ENCODE results near the gene PRPS1.

DNA sequence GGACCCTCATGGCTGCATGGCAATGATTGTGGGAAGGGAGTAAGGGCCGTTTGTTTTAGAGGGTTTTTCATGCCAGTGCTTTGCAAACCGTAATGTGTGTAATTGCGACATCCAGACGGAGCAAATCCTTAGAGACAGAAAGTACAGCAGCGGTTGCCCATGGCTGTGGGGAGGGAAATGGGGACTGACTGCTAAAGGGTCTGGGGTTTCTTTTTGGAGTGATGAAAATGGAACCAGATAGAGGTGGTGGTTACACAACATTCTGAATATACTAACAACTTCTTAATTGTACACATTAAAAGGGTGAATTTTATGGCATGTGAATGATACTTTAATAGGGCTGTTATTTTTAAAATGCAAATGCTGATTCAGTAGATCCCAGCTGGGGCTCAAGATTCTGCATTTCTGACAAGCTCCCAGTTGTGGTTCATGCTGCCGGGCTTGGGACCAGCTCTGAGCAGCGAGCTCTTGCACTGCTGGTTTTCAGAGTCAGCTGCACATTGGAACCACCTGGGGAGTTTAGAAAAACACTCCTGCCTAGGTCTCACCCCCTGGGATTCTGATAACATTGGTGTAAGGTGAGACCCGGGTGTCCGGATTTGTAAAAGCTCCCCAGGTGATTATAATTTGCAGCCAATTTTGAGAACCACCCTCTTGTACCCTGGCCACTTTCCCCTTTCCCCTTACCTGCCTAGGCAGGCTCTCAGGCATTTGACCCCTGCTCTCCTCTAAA, 47.7 kb downstream of the PRPS1 start:
- TF ChIP-seq, protein P1, sequence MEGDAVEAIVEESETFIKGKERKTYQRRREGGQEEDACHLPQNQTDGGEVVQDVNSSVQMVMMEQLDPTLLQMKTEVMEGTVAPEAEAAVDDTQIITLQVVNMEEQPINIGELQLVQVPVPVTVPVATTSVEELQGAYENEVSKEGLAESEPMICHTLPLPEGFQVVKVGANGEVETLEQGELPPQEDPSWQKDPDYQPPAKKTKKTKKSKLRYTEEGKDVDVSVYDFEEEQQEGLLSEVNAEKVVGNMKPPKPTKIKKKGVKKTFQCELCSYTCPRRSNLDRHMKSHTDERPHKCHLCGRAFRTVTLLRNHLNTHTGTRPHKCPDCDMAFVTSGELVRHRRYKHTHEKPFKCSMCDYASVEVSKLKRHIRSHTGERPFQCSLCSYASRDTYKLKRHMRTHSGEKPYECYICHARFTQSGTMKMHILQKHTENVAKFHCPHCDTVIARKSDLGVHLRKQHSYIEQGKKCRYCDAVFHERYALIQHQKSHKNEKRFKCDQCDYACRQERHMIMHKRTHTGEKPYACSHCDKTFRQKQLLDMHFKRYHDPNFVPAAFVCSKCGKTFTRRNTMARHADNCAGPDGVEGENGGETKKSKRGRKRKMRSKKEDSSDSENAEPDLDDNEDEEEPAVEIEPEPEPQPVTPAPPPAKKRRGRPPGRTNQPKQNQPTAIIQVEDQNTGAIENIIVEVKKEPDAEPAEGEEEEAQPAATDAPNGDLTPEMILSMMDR (IDR thresholded peaks at IDR 0.05; ENCODE audit: insufficient read depth, low read length), result no peak
- TF ChIP-seq, protein P2, sequence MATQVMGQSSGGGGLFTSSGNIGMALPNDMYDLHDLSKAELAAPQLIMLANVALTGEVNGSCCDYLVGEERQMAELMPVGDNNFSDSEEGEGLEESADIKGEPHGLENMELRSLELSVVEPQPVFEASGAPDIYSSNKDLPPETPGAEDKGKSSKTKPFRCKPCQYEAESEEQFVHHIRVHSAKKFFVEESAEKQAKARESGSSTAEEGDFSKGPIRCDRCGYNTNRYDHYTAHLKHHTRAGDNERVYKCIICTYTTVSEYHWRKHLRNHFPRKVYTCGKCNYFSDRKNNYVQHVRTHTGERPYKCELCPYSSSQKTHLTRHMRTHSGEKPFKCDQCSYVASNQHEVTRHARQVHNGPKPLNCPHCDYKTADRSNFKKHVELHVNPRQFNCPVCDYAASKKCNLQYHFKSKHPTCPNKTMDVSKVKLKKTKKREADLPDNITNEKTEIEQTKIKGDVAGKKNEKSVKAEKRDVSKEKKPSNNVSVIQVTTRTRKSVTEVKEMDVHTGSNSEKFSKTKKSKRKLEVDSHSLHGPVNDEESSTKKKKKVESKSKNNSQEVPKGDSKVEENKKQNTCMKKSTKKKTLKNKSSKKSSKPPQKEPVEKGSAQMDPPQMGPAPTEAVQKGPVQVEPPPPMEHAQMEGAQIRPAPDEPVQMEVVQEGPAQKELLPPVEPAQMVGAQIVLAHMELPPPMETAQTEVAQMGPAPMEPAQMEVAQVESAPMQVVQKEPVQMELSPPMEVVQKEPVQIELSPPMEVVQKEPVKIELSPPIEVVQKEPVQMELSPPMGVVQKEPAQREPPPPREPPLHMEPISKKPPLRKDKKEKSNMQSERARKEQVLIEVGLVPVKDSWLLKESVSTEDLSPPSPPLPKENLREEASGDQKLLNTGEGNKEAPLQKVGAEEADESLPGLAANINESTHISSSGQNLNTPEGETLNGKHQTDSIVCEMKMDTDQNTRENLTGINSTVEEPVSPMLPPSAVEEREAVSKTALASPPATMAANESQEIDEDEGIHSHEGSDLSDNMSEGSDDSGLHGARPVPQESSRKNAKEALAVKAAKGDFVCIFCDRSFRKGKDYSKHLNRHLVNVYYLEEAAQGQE (IDR thresholded peaks at IDR 0.05; ENCODE audit: insufficient replicate concordance, low read depth), result no peak
- TF ChIP-seq GABPA (IDR thresholded peaks at IDR 0.05; ENCODE audit: low read depth) (no peak), POLR2AphosphoS5 (IDR thresholded peaks at IDR 0.05; ENCODE audit: low read depth) (no peak)

Data from HL-60 (cell line).